NCI-H748 treated with DMSO at 0.1 percent for 48 hours (cell line): Measurements from ENCODE around the gene PLEKHA6.

Experiments used
- DNase-seq: peaks from one replicate; lab custom pipeline; 2025; lab: John Stamatoyannopoulos, UW

The PLEKHA6 gene

GRCh38 chr1:204359474-204360255 lies at the start of gene PLEKHA6:
TSS of gene PLEKHA6 (minus strand) at chr1:204359929. CDS start at chr1:204273727, 86,202 bp downstream.
- no peak for DNase-seq

- DNase-seq = no peak
Measured at GRCh38 chr1:204409123-204409522, 49.4 kb upstream of the PLEKHA6 start.

GRCh38 chr1:204408602-204409001 lies 48.9 kb upstream of the PLEKHA6 start:
- no peak for DNase-seq

GRCh38 chr1:204408074-204408507 lies 48.4 kb upstream of the PLEKHA6 start:
- DNase-seq = no peak

GRCh38 chr1:204407295-204407971 lies 47.7 kb upstream of the PLEKHA6 start:
- DNase-seq = no peak

GRCh38 chr1:204406621-204407020 lies 46.9 kb upstream of the PLEKHA6 start:
- no peak for DNase-seq

- DNase-seq = no peak
Measured at GRCh38 chr1:204405988-204406387, 46.3 kb upstream of the PLEKHA6 start.

- DNase-seq = no peak
Measured at GRCh38 chr1:204404629-204405028, 44.9 kb upstream of the PLEKHA6 start.

- no peak for DNase-seq
Measured at GRCh38 chr1:204402391-204402790, 42.7 kb upstream of the PLEKHA6 start.

- no peak for DNase-seq
Measured at GRCh38 chr1:204401730-204402129, 42.0 kb upstream of the PLEKHA6 start.

GRCh38 chr1:204400882-204401510 lies 41.3 kb upstream of the PLEKHA6 start:
- DNase-seq = no peak

- DNase-seq = peak; percentile 76
Measured at GRCh38 chr1:204398197-204399125, 38.7 kb upstream of the PLEKHA6 start.

GRCh38 chr1:204396015-204396583 lies 36.4 kb upstream of the PLEKHA6 start:
- DNase-seq = no peak

GRCh38 chr1:204391629-204392028 lies 31.9 kb upstream of the PLEKHA6 start:
- no peak for DNase-seq

- DNase-seq = no peak
Measured at GRCh38 chr1:204390751-204391466, 31.2 kb upstream of the PLEKHA6 start.

GRCh38 chr1:204385727-204386126 lies 26.0 kb upstream of the PLEKHA6 start:
- DNase-seq = no peak

GRCh38 chr1:204384636-204385352 lies 25.1 kb upstream of the PLEKHA6 start:
- DNase-seq = no peak

GRCh38 chr1:204383163-204383904 lies 23.6 kb upstream of the PLEKHA6 start:
- no peak for DNase-seq

GRCh38 chr1:204382714-204383083 lies 23.0 kb upstream of the PLEKHA6 start:
- no peak for DNase-seq
